ENCODE measurements around the gene PPP4R3A.
"Not testable (repeated sequence)": the region's sequence is repeated elsewhere in the genome, so short reads cannot be mapped to it uniquely, and the experiment has no call there.

The PPP4R3A gene

DNA sequence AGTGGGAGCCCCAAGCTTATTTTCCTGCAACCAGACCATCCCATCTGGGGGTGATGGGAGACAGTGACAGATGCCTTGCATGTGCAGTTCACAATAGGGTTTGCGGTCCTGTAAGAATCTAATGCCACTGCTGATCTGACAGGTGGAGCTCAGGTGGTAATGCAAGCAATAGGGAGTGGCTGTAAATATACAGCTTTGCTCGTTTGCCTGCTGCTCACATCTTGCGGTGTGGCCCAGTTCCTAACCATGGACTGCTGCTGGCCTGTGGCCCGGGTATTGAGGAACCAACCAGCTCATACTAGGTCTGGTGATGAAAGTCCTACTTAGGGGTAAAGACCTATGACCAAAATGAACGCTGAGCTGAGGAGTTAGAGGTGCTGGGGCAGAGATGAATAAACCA, 56.4 kb downstream of the PPP4R3A start:
- TF ChIP-seq, protein P1, sequence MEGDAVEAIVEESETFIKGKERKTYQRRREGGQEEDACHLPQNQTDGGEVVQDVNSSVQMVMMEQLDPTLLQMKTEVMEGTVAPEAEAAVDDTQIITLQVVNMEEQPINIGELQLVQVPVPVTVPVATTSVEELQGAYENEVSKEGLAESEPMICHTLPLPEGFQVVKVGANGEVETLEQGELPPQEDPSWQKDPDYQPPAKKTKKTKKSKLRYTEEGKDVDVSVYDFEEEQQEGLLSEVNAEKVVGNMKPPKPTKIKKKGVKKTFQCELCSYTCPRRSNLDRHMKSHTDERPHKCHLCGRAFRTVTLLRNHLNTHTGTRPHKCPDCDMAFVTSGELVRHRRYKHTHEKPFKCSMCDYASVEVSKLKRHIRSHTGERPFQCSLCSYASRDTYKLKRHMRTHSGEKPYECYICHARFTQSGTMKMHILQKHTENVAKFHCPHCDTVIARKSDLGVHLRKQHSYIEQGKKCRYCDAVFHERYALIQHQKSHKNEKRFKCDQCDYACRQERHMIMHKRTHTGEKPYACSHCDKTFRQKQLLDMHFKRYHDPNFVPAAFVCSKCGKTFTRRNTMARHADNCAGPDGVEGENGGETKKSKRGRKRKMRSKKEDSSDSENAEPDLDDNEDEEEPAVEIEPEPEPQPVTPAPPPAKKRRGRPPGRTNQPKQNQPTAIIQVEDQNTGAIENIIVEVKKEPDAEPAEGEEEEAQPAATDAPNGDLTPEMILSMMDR (IDR thresholded peaks at IDR 0.05; ENCODE audit: insufficient read depth, low read length, poor library complexity, severe bottlenecking): no peak
- Histone ChIP-seq H3K27me3 (replicated peaks; ENCODE audit: control insufficient read depth, insufficient read depth, low read length) (no peaks in the 10 kb centered on the region), H3K4me3 (replicated peaks; ENCODE audit: low read depth, low read length) (no peak overlapping the region), H3K36me3 (ENCODE audit: control insufficient read depth, insufficient read depth, low read length) (peaks cover 5% of the 10 kb centered on the region)
- no peak for DNase-seq (ENCODE audit: extremely low read depth, insufficient read length)

DNA sequence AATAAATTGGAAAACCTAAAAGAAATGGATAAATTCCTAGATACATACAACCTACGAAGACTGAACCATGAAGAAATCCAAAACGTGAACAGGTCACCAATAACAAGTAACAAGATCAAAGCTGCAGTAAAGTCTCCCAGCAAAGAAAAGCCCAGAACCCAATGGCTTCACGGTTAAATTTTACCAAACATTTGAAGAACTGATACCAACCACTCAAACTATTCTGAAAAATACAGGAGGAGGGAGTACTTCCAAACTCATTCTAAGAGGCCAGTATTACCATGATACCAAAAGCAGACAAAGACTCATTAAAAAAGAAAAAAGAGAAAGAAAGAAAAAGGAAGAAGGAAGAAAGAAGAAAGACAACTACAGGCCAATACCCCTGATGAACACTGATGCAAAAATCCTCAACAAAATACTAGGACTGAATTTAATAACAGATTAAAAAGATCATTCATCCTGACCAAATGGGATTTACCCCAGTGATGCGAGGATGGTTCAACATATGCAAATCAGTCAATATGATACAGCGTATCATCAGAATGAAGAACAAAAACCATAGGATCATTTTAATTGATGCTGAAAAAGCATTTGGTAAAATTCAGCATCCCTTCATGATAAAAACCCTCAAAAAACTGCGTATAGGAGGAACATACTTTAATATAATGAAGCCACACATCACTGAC, 65.6 kb downstream of the PPP4R3A start:
- no peaks in the 10 kb centered on the region for H3K27me3 ChIP-seq (replicated peaks; ENCODE audit: control insufficient read depth, insufficient read depth, low read length)
- no peak overlapping the region for H3K4me3 ChIP-seq (replicated peaks; ENCODE audit: low read depth, low read length)
- DNase-seq (ENCODE audit: extremely low read depth, insufficient read length): no peak
- no peaks in the 10 kb centered on the region for H3K36me3 ChIP-seq (ENCODE audit: control insufficient read depth, insufficient read depth, low read length)
- TF ChIP-seq, protein P1 (IDR thresholded peaks at IDR 0.05; ENCODE audit: insufficient read depth, low read length, poor library complexity, severe bottlenecking): no peak

- TF ChIP-seq, protein P1 (IDR thresholded peaks at IDR 0.05; ENCODE audit: insufficient read depth, low read length, poor library complexity, severe bottlenecking): no peak
- DNase-seq (ENCODE audit: extremely low read depth, insufficient read length): no peak
- no peaks in the 10 kb centered on the region for H3K36me3 ChIP-seq (ENCODE audit: control insufficient read depth, insufficient read depth, low read length)
- H3K4me3 ChIP-seq (replicated peaks; ENCODE audit: low read depth, low read length): no peak overlapping the region
- H3K27me3 ChIP-seq (replicated peaks; ENCODE audit: control insufficient read depth, insufficient read depth, low read length): no peaks in the 10 kb centered on the region
Observed at GRCh38 chr14:91439345-91439744, 70.8 kb downstream of the PPP4R3A start.

DNA sequence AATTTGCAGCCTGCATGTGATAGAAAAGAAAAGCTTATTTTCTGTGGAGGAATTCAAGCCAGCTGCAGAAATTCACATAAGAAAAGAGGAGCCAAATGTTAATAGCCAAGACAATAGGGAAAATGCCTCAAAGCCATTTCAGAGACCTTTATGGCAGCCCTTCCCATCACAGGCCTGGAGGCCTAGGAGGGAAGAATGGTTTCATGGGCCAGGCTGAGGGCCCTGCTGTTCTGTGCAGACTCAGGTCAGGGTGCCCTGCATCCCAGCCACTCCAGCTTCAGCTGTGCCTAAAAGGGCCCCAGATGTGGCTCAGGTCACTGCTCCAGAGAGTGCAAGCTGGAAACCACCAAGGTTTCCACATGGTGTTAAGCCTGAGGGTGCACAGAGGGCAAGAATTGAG, 71.3 kb downstream of the PPP4R3A start:
- no peak overlapping the region for H3K4me3 ChIP-seq (replicated peaks; ENCODE audit: low read depth, low read length)
- no peaks in the 10 kb centered on the region for H3K36me3 ChIP-seq (ENCODE audit: control insufficient read depth, insufficient read depth, low read length)
- TF ChIP-seq, protein P1 (IDR thresholded peaks at IDR 0.05; ENCODE audit: insufficient read depth, low read length, poor library complexity, severe bottlenecking): no peak
- no peaks in the 10 kb centered on the region for H3K27me3 ChIP-seq (replicated peaks; ENCODE audit: control insufficient read depth, insufficient read depth, low read length)
- DNase-seq (ENCODE audit: extremely low read depth, insufficient read length): no peak

DNA sequence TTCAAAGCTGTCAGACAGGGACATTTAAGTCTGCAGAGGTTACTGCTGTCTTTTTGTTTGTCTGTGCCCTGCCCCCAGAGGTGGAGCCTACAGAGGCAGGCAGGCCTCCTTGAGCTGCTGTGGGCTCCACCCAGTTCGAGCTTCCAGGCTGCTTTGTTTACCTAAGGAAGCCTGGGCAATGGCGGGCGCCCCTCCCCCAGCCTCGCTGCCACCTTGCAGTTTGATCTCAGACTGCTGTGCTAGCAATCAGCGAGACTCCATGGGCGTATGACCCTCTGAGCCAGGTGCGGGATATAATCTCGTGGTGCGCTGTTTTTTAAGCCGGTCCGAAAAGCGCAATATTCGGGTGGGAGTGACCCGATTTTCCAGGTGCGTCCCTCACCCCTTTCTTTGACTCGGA, 73.8 kb downstream of the PPP4R3A start:
- DNase-seq (ENCODE audit: extremely low read depth, insufficient read length); H3K36me3 ChIP-seq (ENCODE audit: control insufficient read depth, insufficient read depth, low read length); H3K4me3 ChIP-seq (replicated peaks; ENCODE audit: low read depth, low read length); H3K27me3 ChIP-seq (replicated peaks; ENCODE audit: control insufficient read depth, insufficient read depth, low read length): not testable (repeated sequence)

DNA sequence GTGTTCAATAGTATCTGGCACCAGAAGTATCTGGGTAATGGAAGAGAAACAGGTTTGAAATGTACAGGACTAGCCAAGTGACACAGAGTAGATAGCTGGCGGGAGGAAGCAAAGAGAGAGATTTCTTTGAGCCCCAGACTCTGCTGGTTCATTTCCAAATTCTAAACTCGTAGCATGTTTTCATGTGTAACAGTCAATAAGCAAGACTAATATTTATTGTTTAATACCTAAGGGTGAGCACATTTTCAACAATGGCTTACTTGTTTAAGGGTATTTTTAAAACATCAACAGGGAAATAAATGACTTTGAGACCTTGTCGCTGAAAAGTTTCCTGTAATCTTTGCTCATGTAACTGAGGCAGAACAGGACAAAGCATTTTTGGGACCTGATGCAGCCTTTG, 80.7 kb downstream of the PPP4R3A start:
- Histone ChIP-seq H3K4me3 (replicated peaks; ENCODE audit: low read depth, low read length) (no peak overlapping the region), H3K27me3 (replicated peaks; ENCODE audit: control insufficient read depth, insufficient read depth, low read length) (no peaks in the 10 kb centered on the region), H3K36me3 (ENCODE audit: control insufficient read depth, insufficient read depth, low read length) (no peaks in the 10 kb centered on the region)
- DNase-seq (ENCODE audit: extremely low read depth, insufficient read length): no peak
- TF ChIP-seq, protein P1 (IDR thresholded peaks at IDR 0.05; ENCODE audit: insufficient read depth, low read length, poor library complexity, severe bottlenecking): no peak

DNA sequence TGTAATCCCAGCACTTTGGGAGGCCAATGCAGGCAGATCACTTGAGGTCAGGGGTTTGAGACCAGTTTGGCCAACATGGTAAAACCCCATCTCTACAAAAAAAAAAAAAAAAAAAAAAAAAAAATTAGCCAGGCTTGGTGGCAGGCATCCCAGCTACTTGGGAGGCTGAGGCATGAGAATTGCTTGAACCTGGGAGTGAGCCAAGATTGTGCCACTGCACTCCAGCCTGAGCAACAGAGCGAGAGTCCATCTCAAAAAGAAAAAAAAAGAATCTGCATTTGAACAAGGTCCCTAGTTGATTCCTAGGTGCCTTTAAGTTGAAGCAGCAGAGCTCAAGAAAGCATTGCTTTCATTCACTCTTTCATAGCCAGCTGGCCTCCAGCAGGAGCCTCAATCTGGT, 81.2 kb downstream of the PPP4R3A start:
- H3K36me3 ChIP-seq (ENCODE audit: control insufficient read depth, insufficient read depth, low read length); H3K27me3 ChIP-seq (replicated peaks; ENCODE audit: control insufficient read depth, insufficient read depth, low read length); H3K4me3 ChIP-seq (replicated peaks; ENCODE audit: low read depth, low read length); DNase-seq (ENCODE audit: extremely low read depth, insufficient read length): not testable (repeated sequence)

DNA sequence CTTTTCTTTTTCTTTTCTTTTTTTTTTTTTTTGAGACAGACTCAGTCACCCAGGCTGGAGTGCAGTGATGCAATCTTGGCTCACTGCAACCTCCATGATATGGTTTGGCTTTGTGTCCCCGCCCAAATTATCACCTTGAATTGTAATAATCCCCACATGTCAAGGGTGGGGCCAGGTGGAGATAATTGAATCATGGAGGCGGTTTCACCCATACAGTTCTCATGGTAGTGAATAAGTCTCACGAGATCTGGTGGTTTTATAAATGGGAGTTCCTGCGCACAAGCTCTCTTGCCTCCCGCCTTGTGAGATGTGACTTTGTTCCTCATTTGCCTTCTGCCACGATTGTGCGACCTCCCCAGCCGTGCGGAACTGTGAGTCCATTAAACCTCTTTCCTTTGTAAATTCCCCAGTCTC, 84.6 kb downstream of the PPP4R3A start:
- not testable (repeated sequence) for H3K36me3 ChIP-seq (ENCODE audit: control insufficient read depth, insufficient read depth, low read length); H3K27me3 ChIP-seq (replicated peaks; ENCODE audit: control insufficient read depth, insufficient read depth, low read length); DNase-seq (ENCODE audit: extremely low read depth, insufficient read length); H3K4me3 ChIP-seq (replicated peaks; ENCODE audit: low read depth, low read length)
